Activated CD4-positive, alpha-beta T cell treated with anti-CD3 and anti-CD28 coated beads, Interleukin-2, amount 10 ng/mL, durations not matched to agents 7 days and 5 days (primary cell): ENCODE measurements around the gene EHD4. TPM values are rescaled to one million over a fixed set of nuclear protein-coding genes. Genes with fewer than 3 reads are reported as not detected.
A peak's percentile ranks its signal among the peaks of the same experiment; 100 is the strongest.

ENCODE experiments used
- CTCF ChIA-PET: fragments of 350-600 bp; sonication (Branson Sonifier 250); formaldehyde crosslinking; loops from one replicate; lab custom pipeline; 2021; ENCODE audit warnings: antibody characterized with exemption; lab: Charles Lee
- POLR2A ChIA-PET: fragments of 350-600 bp; sonication (Branson Sonifier 250); formaldehyde crosslinking; loops from one replicate; lab custom pipeline; 2021; ENCODE audit warnings: antibody characterized with exemption; lab: Charles Lee
- DNase-seq: peaks from one replicate; pipeline ENCODE4 v3.0.0-alpha.2; 2020
- H3K27ac Mint-ChIP-seq: one replicate; pipeline ENCODE4 v1.8.0; 2021; ENCODE audit warnings: mild to moderate bottlenecking, moderate library complexity, mixed read lengths
- H3K27me3 Mint-ChIP-seq: one replicate; pipeline ENCODE4 v1.8.0; 2021; ENCODE audit warnings: mixed read lengths
- H3K36me3 Mint-ChIP-seq: one replicate; pipeline ENCODE4 v1.8.0; 2021; ENCODE audit warnings: low read depth, mixed read lengths
- H3K4me1 Mint-ChIP-seq: one replicate; pipeline ENCODE4 v1.8.0; 2021; ENCODE audit warnings: mixed read lengths
- H3K4me3 Mint-ChIP-seq: one replicate; pipeline ENCODE4 v1.8.0; 2021; ENCODE audit warnings: mild to moderate bottlenecking, moderate library complexity, mixed read lengths
- H3K9me3 Mint-ChIP-seq: one replicate; pipeline ENCODE4 v1.8.0; 2021; ENCODE audit warnings: mixed read lengths
- total RNA-seq, 2 experiments: library from RNA; stranded (reverse); gene quantifications; one replicate each; pipeline ENCODE4 v1.2.3, GENCODE V29; 2021

The EHD4 gene
- total RNA-seq, 2 experiments from 2014 or later, result 14.5 TPM

- no peaks in the 10 kb centered on the region for H3K9me3 Mint-ChIP-seq
- POLR2A ChIA-PET, result no interaction called here
Observed at GRCh38 chr15:41993472-41994170, 21.3 kb upstream of the EHD4 start.

GRCh38 chr15:41992803-41993190 lies 20.4 kb upstream of the EHD4 start:
- Mint-ChIP-seq H3K4me1 (no peaks in the 10 kb centered on the region), H3K36me3 (no peaks in the 10 kb centered on the region), H3K9me3 (no peaks in the 10 kb centered on the region), H3K27ac (no peak overlapping the region), H3K4me3 (no peak overlapping the region), H3K27me3 (no peaks in the 10 kb centered on the region)
- DNase-seq, result no peak
- ChIA-PET CTCF (interaction anchor here (0.5 to 1.1 kb wide), 3 partner anchors 11 to 527 kb away, joined by 3 read pairs; no protein-coding TSS in a partner anchor), POLR2A (no interaction called here)

More at GRCh38 chr15:41993472-41994170, 21.3 kb upstream of the EHD4 start:
- Mint-ChIP-seq H3K27ac (no peak overlapping the region), H3K27me3 (no peaks in the 10 kb centered on the region), H3K36me3 (no peaks in the 10 kb centered on the region), H3K4me1 (no peaks in the 10 kb centered on the region), H3K4me3 (no peak overlapping the region)
- DNase-seq, result no peak
- CTCF ChIA-PET, result interaction anchor here (1.0 kb wide), 2 partner anchors 9 to 12 kb away, joined by 3 to 4 read pairs; no protein-coding TSS in a partner anchor

- CTCF ChIA-PET, result interaction anchor here (0.5 to 1.1 kb wide), 3 partner anchors 11 to 526 kb away, joined by 3 read pairs; no protein-coding TSS in a partner anchor
- Mint-ChIP-seq H3K9me3 (no peaks in the 10 kb centered on the region), H3K4me3 (no peak overlapping the region), H3K27me3 (no peaks in the 10 kb centered on the region), H3K36me3 (no peaks in the 10 kb centered on the region), H3K4me1 (no peaks in the 10 kb centered on the region), H3K27ac (no peak overlapping the region)
- POLR2A ChIA-PET, result no interaction called here
- no peak for DNase-seq
Observed at GRCh38 chr15:41992151-41992802, 19.9 kb upstream of the EHD4 start.

GRCh38 chr15:41990691-41991090 lies 18.3 kb upstream of the EHD4 start:
- CTCF ChIA-PET, result interaction anchor here (1.0 to 2.5 kb wide), 7 partner anchors 8 to 141 kb away, joined by 3 to 20 read pairs (median 4); no protein-coding TSS in a partner anchor
- H3K27ac Mint-ChIP-seq, result no peak overlapping the region
- H3K36me3 Mint-ChIP-seq, result no peaks in the 10 kb centered on the region
- H3K27me3 Mint-ChIP-seq, result no peaks in the 10 kb centered on the region
- no peak for DNase-seq
- H3K4me1 Mint-ChIP-seq, result no peaks in the 10 kb centered on the region
- H3K9me3 Mint-ChIP-seq, result no peaks in the 10 kb centered on the region
- H3K4me3 Mint-ChIP-seq, result no peak overlapping the region
- POLR2A ChIA-PET, result no interaction called here

- no peak for DNase-seq
- Mint-ChIP-seq H3K4me1 (no peaks in the 10 kb centered on the region), H3K9me3 (no peaks in the 10 kb centered on the region), H3K4me3 (no peak overlapping the region), H3K27me3 (no peaks in the 10 kb centered on the region), H3K36me3 (no peaks in the 10 kb centered on the region), H3K27ac (no peak overlapping the region)
- ChIA-PET CTCF (interaction anchor here (0.6 to 2.5 kb wide), 21 partner anchors 8 to 523 kb away, joined by 3 to 20 read pairs (median 4); partner anchors contain the start of gene PLA2G4E), POLR2A (no interaction called here)
Observed at GRCh38 chr15:41990243-41990605, 17.9 kb upstream of the EHD4 start.

- H3K27ac Mint-ChIP-seq, result no peak overlapping the region
- no peak overlapping the region for H3K4me3 Mint-ChIP-seq
- peak; percentile 83 for DNase-seq
- H3K27me3 Mint-ChIP-seq, result no peaks in the 10 kb centered on the region
- ChIA-PET CTCF (interaction anchor here (0.6 to 2.5 kb wide), 33 partner anchors 8 to 1085 kb away, joined by 3 to 20 read pairs (median 4); partner anchors contain the start of gene PLA2G4E), POLR2A (interaction anchor here (0.6 kb wide), 1 partner anchor 117 kb away, joined by 4 read pairs; no protein-coding TSS in a partner anchor)
- no peaks in the 10 kb centered on the region for H3K9me3 Mint-ChIP-seq
- no peaks in the 10 kb centered on the region for H3K4me1 Mint-ChIP-seq
- H3K36me3 Mint-ChIP-seq, result no peaks in the 10 kb centered on the region
Observed at GRCh38 chr15:41989573-41990242, 17.4 kb upstream of the EHD4 start.

GRCh38 chr15:41988896-41989572 lies 16.7 kb upstream of the EHD4 start:
- POLR2A ChIA-PET, result interaction anchor here (0.6 kb wide), 1 partner anchor 118 kb away, joined by 4 read pairs; no protein-coding TSS in a partner anchor
- H3K27ac Mint-ChIP-seq, result no peak overlapping the region

GRCh38 chr15:41987925-41988275 lies 15.5 kb upstream of the EHD4 start:
- no peaks in the 10 kb centered on the region for H3K9me3 Mint-ChIP-seq
- no peaks in the 10 kb centered on the region for H3K36me3 Mint-ChIP-seq
- no peak for DNase-seq
- H3K4me3 Mint-ChIP-seq, result no peak overlapping the region
- POLR2A ChIA-PET, result no interaction called here
- H3K27ac Mint-ChIP-seq, result no peak overlapping the region
- H3K4me1 Mint-ChIP-seq, result no peaks in the 10 kb centered on the region
- CTCF ChIA-PET, result interaction anchor here (1.8 to 1.9 kb wide), 2 partner anchors 24 to 261 kb away, joined by 4 to 6 read pairs; no protein-coding TSS in a partner anchor
- H3K27me3 Mint-ChIP-seq, result no peaks in the 10 kb centered on the region

More at GRCh38 chr15:41988896-41989572, 16.7 kb upstream of the EHD4 start:
- no peaks in the 10 kb centered on the region for H3K36me3 Mint-ChIP-seq
- no peak overlapping the region for H3K4me3 Mint-ChIP-seq
- no peaks in the 10 kb centered on the region for H3K9me3 Mint-ChIP-seq
- CTCF ChIA-PET, result interaction anchor here (0.6 to 2.5 kb wide), 23 partner anchors 9 to 1086 kb away, joined by 3 to 20 read pairs (median 4); partner anchors contain the start of gene PLA2G4E
- no peaks in the 10 kb centered on the region for H3K27me3 Mint-ChIP-seq
- no peak for DNase-seq
- H3K4me1 Mint-ChIP-seq, result no peaks in the 10 kb centered on the region

GRCh38 chr15:41987246-41987924 lies 15.0 kb upstream of the EHD4 start:
- POLR2A ChIA-PET, result no interaction called here
- Mint-ChIP-seq H3K4me3 (no peak overlapping the region), H3K4me1 (peaks cover under 1% of the 10 kb centered on the region), H3K36me3 (no peaks in the 10 kb centered on the region), H3K27me3 (no peaks in the 10 kb centered on the region), H3K9me3 (no peaks in the 10 kb centered on the region), H3K27ac (no peak overlapping the region)
- no peak for DNase-seq
- CTCF ChIA-PET, result interaction anchor here (1.8 kb wide), 1 partner anchor 25 kb away, joined by 6 read pairs; no protein-coding TSS in a partner anchor

- Mint-ChIP-seq H3K36me3 (no peaks in the 10 kb centered on the region), H3K27ac (no peak overlapping the region), H3K4me3 (no peak overlapping the region), H3K4me1 (peaks cover 18% of the 10 kb centered on the region), H3K9me3 (no peaks in the 10 kb centered on the region), H3K27me3 (no peaks in the 10 kb centered on the region)
- CTCF ChIA-PET, result interaction anchor here (0.6 to 3.0 kb wide), 6 partner anchors 7 to 72 kb away, joined by 3 to 17 read pairs (median 4); partner anchors contain the start of gene EHD4
- POLR2A ChIA-PET, result no interaction called here
- no peak for DNase-seq
Observed at GRCh38 chr15:41985236-41986160, 13.1 kb upstream of the EHD4 start.

- H3K9me3 Mint-ChIP-seq, result no peaks in the 10 kb centered on the region
- ChIA-PET CTCF (interaction anchor here (1.1 to 3.0 kb wide), 5 partner anchors 11 to 73 kb away, joined by 3 to 17 read pairs (median 4); partner anchors contain the start of gene EHD4), POLR2A (no interaction called here)
- DNase-seq, result no peak
- H3K27me3 Mint-ChIP-seq, result no peaks in the 10 kb centered on the region
- no peak overlapping the region for H3K4me3 Mint-ChIP-seq
- no peaks in the 10 kb centered on the region for H3K36me3 Mint-ChIP-seq
- peaks cover 24% of the 10 kb centered on the region for H3K4me1 Mint-ChIP-seq
- H3K27ac Mint-ChIP-seq, result no peak overlapping the region
Observed at GRCh38 chr15:41984622-41985021, 12.3 kb upstream of the EHD4 start.
